Umbilical cord (tissue), 2 donors: ENCODE results near the gene CDH4. TPM values are rescaled to one million over a fixed set of nuclear protein-coding genes. Genes with fewer than 3 reads are reported as not detected.

Experiments
- DNase-seq: peaks from one replicate; pipeline ENCODE4 v3.0.0-alpha.2; 2015; ENCODE audit warnings: low spot score
- total RNA-seq: library from RNA; depleted of rRNA; stranded (reverse); fragments of >200 nt; gene quantifications from one replicate; pipeline ENCODE4 v1.2.3, GENCODE V29; 2014; ENCODE audit warnings: low replicate concordance; ENCODE audit not compliant: insufficient read depth

The CDH4 gene
- total RNA-seq, 1 donor from 2014 or later, result 0.48 TPM

DNA sequence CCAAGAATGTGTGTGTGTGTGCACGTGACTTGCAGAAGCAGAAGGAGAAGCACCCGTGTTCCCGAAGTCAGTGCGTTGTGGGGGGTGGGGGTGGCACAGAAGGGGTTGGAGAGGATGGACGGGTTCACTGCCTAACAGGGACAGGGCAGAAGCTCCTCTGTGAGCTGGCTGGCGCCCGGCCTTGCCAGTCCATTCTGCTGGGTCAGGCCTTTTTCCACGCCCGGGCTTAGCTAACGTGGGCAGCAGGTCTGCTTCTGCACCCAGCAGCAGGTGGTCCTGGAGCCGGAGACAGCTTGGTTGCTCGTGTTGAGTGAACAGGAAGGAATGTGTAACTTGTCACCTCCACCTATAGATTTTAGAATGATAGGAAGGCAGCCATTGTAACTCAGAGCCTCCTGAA, 374.4 kb downstream of the CDH4 start:
- no peak for DNase-seq

DNA sequence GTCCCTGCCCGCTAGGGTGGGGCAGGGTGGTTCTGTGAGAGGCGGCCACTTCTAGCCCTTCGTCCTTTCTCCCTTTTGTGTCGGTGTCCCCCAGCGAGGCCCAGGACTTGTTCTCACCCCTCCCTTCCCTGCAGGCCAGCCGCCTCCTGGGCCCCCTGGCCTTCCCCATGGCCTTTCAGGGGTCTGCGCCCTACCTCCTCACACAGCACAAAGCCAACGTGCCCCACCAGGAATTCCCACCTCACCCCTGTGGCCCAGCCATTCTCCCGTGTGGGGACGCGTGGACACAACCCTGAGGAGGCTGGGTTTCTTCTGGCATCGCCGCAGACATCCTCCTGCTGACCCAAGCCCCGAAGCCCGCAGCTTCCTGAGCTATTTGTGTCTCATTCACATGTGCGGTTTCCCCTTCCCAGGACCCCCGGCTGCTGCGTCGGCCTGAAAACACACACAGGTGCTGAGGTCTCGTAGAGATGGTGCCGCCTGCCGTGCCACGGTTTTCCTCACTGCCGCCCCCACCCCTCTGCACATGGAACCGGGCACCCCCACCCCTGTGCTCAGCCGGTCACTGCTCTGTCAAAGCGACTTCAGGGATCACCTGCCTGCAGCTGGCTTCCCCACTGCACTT, 375.8 kb downstream of the CDH4 start:
- no peak for DNase-seq

DNA sequence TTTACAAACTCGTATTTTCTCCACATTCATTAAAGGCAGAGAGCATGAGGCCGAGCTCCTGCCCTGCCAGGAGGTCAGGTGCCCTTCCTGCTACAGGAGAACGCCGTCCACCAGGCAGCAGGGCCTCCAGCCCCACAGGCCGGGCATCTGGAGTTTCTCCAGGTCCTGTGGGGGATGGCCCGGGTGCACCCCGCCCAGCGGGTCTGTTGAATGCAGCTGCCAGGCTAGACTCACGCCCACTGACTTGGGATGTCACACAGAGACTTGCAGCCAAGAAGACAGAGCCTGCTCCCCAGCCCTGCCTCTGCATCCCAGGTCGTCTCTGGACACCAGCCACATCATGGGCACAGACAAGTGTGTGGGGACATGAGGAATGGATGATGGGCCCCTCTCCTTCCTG, 376.4 kb downstream of the CDH4 start:
- peak; percentile 24 for DNase-seq

DNA sequence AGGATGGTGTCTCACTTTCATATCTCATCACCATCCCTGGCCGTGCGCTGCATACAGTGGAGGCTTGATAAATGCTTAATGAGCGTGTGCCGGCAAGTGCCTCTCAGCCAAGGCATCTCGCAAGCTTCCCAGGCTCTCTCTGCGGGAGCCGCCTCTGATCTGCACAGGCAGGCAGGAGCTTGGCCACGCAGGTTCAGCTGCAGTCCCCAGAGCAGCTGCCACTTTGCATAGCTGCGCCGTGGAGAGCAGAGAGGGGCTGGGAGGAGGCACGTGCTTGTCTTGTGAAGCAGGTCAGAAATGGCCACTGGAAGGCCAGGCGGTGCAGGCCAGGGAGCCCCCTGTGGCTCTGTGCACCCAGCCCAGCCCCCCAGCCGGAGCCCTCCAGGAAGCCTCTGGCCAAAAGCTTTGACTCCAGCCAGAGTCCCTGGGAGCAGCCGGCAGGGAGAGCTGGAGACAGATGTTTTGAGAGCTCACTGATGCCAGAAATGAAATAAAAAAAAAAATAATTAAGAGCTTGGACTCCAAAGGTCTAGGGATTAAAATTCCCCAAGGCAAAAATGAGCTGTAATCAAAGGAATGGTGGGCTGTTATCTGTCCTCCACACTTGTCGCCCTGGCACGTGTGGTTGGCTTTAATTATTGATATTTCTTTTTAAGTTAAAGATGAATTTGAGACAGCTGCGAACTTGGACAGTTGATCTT, 377.0 kb downstream of the CDH4 start:
- peak; percentile 3 for DNase-seq

GRCh38 chr20:61629602-61630390, 377.7 kb downstream of the CDH4 start:
- DNase-seq, result peak; percentile 9

- DNase-seq, result no peak
Measured at GRCh38 chr20:61630391-61630650, 378.3 kb downstream of the CDH4 start.

GRCh38 chr20:61630816-61631215, 378.8 kb downstream of the CDH4 start:
- no peak for DNase-seq

- no peak for DNase-seq
Measured at GRCh38 chr20:61631751-61632150, 379.7 kb downstream of the CDH4 start.

DNA sequence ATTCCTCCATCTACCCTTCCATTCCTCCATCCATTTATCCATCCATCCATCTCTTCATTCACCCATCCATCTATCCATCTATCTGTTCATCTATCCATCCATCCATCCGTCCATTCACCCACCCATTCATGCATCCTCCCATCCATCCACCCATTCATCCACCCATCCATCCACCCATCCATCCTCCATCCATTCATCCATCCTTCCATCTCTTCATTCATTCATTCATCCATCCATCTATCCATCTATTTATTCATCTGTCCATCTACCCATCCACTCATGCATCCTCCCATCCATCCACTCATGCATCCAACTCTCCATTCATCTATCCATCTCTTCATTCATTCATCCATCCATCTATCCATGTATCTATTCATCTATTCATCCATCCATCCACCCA, 380.9 kb downstream of the CDH4 start:
- no peak for DNase-seq

GRCh38 chr20:61634376-61635145, 382.5 kb downstream of the CDH4 start:
- DNase-seq, result no peak

DNA sequence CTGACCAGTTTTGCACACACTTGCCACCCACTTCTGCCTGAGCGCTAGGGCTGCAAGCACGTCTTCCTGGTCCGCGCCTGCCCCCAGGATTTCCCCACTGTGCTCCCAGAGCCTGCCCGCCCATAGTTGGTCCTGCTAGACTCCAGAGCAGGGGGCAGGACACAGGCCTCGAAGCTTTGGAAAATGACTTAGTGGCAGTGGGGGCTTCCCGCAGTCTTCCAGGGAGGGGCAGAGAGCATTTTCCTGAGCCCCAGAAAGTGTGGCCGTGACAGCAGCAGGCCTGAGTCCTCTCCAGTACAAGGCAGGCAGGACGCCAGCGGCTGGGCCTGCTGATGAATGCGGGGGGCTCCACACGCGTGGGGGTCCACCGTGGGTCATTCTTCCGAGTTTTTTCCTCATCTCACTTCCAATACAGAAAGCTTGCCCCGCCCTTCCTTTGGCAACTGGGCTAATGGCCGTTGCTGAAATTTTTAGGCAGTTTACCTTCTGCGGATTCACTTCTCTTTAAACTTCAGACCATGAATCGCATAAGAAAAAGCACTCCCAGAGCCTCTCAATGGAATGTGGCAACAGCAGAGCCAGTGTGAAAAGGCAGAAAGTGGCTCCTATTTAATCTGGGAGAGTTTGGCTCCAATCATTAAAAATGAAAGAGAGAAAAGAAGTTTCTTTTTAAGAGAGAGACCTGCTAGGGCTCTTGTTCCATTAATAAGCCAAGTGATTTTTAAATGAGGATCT, 383.8 kb downstream of the CDH4 start:
- DNase-seq, result no peak

DNA sequence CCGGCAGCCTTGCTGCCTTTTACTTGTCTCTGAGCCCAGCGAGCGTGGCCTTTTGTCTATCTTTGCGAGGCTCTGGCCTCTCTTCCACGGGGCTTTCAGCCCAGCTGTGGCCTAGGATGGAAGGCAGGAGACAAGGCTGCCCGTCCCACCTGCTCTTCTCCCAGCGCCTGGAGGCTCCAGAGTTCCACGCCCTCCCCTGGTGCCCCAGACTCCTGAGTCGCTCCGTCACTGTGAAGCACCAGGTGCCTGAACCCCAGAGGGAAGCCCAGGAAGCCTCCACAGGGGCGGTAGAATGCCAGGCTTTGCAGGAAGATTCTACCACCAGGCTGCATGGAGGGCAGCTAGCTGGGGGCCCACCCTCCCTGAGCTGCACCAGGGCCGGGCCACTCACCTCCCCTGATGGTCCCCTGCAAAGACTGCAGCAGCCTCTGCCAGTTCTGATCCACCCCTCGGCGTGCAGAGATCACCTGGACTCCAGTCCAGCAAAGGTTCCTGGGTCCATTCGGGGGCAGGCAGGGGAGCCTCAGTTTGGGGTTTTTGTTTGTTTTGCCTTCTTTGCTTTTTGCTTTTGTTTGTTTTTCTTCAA, 384.6 kb downstream of the CDH4 start:
- DNase-seq, result no peak

DNA sequence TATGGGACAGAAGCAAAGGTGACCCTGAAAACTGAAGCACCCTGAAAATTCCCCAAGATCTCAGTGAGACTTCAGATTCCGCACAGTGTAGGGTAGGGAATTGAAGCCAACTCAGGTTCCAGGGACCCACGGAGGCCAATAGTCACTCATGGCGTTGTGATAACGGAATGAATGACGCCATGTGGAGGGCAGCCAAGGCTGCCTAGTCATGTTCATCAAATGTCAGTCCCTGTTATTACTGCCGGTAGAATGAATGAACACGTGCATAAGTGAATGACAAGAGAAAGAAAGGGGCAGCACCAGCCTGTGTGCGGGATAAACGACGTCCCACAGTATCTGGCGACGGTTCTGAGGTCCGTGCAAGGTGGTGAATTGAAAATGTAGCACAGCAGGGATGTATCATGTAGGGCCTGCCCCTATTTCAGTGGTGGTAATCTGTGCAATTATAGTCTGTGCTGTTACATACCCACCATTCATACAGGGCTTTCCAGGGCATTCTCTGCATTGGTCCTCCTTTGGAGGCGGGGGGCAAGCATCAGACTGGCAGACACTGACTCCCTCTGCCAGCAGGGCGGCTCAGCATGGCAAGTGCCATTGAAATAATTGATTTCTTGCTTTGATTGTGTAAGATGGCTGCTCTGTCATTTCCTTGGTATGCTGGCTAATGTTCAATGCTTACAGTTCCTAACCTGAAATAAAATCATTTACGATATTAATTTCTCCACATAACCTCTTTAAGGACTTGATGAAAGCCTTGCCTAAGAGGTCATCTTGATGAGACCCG, 386.9 kb downstream of the CDH4 start:
- no peak for DNase-seq

DNA sequence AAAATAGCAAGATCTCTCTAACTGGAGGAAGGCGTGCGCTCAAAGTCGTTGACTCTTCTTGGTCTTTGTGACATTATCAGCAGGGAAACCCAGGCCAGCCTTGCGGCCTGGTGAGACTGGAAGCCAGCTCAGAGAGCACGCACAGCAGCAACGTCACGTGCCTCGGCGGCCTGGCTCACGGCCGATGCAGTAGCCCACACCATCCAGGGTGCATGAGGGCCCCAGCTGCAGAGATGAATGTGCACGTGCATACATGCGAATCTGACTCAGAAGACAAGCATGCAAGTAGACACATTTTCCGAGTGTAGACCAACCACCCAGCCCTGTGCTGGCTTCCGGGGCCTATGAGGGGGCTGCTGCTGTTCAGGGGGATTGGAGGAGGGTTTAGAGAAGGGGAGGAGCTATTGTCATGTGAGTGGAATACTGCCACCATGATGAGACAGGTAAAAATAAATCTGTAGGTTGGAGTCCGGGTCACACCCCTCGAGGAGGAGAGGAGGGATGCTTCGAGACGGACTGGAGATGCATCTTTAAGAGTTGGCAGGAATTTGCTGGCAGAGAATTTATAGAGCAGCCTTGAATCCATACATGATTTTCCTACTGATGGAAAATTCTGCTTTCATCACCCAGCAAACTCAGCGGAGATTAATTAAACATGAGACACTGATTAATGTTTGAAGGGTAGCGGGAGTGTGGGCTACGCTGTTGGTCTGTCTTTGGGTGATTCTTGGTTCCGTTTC, 388.2 kb downstream of the CDH4 start:
- DNase-seq, result no peak

GRCh38 chr20:61640871-61641245, 388.8 kb downstream of the CDH4 start:
- DNase-seq, result no peak

- DNase-seq, result peak; percentile 35
Measured at GRCh38 chr20:61643656-61644377, 391.8 kb downstream of the CDH4 start.

GRCh38 chr20:61644378-61645076, 392.5 kb downstream of the CDH4 start:
- DNase-seq, result peak; percentile 50

DNA sequence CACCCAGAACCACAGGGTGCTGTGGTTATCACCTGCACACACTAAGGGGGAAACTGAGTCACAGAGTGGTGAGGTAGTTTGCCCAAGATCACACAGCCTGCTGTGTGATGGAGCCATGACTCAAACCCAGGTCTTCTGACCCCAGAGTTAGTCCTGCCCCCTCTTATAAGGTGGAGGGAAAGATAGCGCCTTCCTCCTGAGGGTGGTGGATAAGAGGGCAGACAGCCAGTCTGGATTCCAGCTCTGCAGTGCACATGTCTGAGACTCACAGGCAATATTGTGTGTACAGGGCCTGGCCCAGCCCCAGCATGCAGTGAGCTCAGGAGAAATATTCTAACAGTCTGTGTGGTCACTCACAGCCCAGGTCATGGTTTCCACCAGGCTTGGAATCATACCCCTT, 393.7 kb downstream of the CDH4 start:
- peak; percentile 30 for DNase-seq
